H9 (cell line): ENCODE data around the gene MROH7. TPM values are rescaled to one million over a fixed set of nuclear protein-coding genes. Genes with fewer than 3 reads are reported as not detected.

ENCODE experiments used
- DNase-seq: peaks from one replicate; pipeline ENCODE4 v3.0.0-alpha.2; 2017
- H2AFZ ChIP-seq: one replicate; pipeline ENCODE4 v1.6.1; 2013; ENCODE audit warnings: mild to moderate bottlenecking, low read length, control low read depth, moderate library complexity
- H2AK5ac ChIP-seq: 2 replicates; pipeline ENCODE4 v1.6.1; 2013; ENCODE audit warnings: low read length, control low read depth, mixed read lengths; ENCODE audit not compliant: insufficient read length
- H2BK120ac ChIP-seq: one replicate; pipeline ENCODE4 v1.6.1; 2013; ENCODE audit warnings: low read depth, mild to moderate bottlenecking, low read length, control low read depth, inconsistent platforms; ENCODE audit not compliant: poor library complexity, severe bottlenecking
- H2BK12ac ChIP-seq: 2 replicates; pipeline ENCODE4 v1.6.1; 2013; ENCODE audit warnings: low read length, control low read depth, mixed read lengths, low read depth; ENCODE audit not compliant: insufficient read length
- H2BK15ac ChIP-seq: 2 replicates; pipeline ENCODE4 v1.6.1; 2013; ENCODE audit warnings: low read depth, low read length, control low read depth
- H2BK20ac ChIP-seq: one replicate; pipeline ENCODE4 v1.6.1; 2013; ENCODE audit warnings: low read depth, mild to moderate bottlenecking, low read length, control low read depth, inconsistent platforms; ENCODE audit not compliant: poor library complexity, severe bottlenecking
- H2BK5ac ChIP-seq: 2 replicates; pipeline ENCODE4 v1.6.1; 2013; ENCODE audit warnings: low read length, control low read depth, mixed read lengths; ENCODE audit not compliant: insufficient read length
- H3K14ac ChIP-seq: 2 replicates; pipeline ENCODE4 v1.6.1; 2013; ENCODE audit warnings: low read length, control low read depth; ENCODE audit not compliant: insufficient read depth
- H3K18ac ChIP-seq: 2 replicates; pipeline ENCODE4 v1.6.1; 2013; ENCODE audit warnings: low read depth, mild to moderate bottlenecking, mixed read lengths, low read length, control low read depth; ENCODE audit not compliant: insufficient read length
- H3K23ac ChIP-seq: 2 replicates; pipeline ENCODE4 v1.6.1; 2013; ENCODE audit warnings: low read length, control low read depth, mixed read lengths, low read depth; ENCODE audit not compliant: insufficient read length
- H3K23me2 ChIP-seq: 2 replicates; pipeline ENCODE4 v1.6.1; 2013; ENCODE audit warnings: low read depth, mild to moderate bottlenecking, mixed read lengths, low read length, control low read depth; ENCODE audit not compliant: insufficient read length, poor library complexity, severe bottlenecking
- H3K27ac ChIP-seq: 2 replicates; pipeline ENCODE4 v1.5.1; 2013; ENCODE audit warnings: low read length, control low read depth, mixed read lengths, low read depth; ENCODE audit not compliant: insufficient read length
- H3K27me3 ChIP-seq: 2 replicates; pipeline ENCODE4 v1.6.1; 2013; ENCODE audit warnings: low read length, control low read depth, inconsistent platforms; ENCODE audit not compliant: insufficient read depth
- H3K4ac ChIP-seq: 2 replicates; pipeline ENCODE4 v1.6.1; 2013; ENCODE audit warnings: low read depth, mild to moderate bottlenecking, control low read depth, inconsistent platforms, low read length, moderate library complexity
- H3K4me1 ChIP-seq: 2 replicates; pipeline ENCODE4 v1.6.1; 2013; ENCODE audit warnings: low read length, control low read depth, inconsistent platforms; ENCODE audit not compliant: insufficient read depth
- H3K4me2 ChIP-seq: 2 replicates; pipeline ENCODE4 v1.6.1; 2013; ENCODE audit warnings: low read length, control low read depth, mixed read lengths; ENCODE audit not compliant: insufficient read length, insufficient read depth
- H3K56ac ChIP-seq: 2 replicates; pipeline ENCODE4 v1.6.1; 2013; ENCODE audit warnings: low read depth, mild to moderate bottlenecking, mixed read lengths, low read length, control low read depth; ENCODE audit not compliant: insufficient read length
- H3K79me1 ChIP-seq: 2 replicates; pipeline ENCODE4 v1.6.1; 2013; ENCODE audit warnings: low read depth, mild to moderate bottlenecking, moderate library complexity, low read length, control low read depth, inconsistent platforms; ENCODE audit not compliant: insufficient read depth, poor library complexity, severe bottlenecking
- H3K79me2 ChIP-seq: 2 replicates; pipeline ENCODE4 v1.6.1; 2013; ENCODE audit warnings: low read length, control low read depth, inconsistent platforms; ENCODE audit not compliant: insufficient read depth
- H3K9ac ChIP-seq: 2 replicates; pipeline ENCODE4 v1.6.1; 2013; ENCODE audit warnings: low read length, control low read depth, mixed read lengths; ENCODE audit not compliant: insufficient read length; ENCODE audit errors: extremely low read depth
- H3K9me3 ChIP-seq: one replicate; pipeline ENCODE4 v1.6.1; 2013; ENCODE audit warnings: low read depth, low read length, inconsistent platforms; ENCODE audit not compliant: control insufficient read depth
- H3T11ph ChIP-seq: one replicate; pipeline ENCODE4 v1.6.1; 2013; ENCODE audit warnings: mild to moderate bottlenecking, low read length, control low read depth, inconsistent platforms
- H4K20me1 ChIP-seq: one replicate; pipeline ENCODE4 v1.6.1; 2013; ENCODE audit not compliant: control insufficient read depth, insufficient read length, insufficient read depth
- H4K5ac ChIP-seq: 2 replicates; pipeline ENCODE4 v1.6.1; 2013; ENCODE audit warnings: low read depth, mild to moderate bottlenecking, mixed read lengths, low read length, control low read depth; ENCODE audit not compliant: insufficient read length
- H4K8ac ChIP-seq: replicated peaks from 2 replicates; pipeline ENCODE4 v1.6.1; 2013; ENCODE audit warnings: low read length, control low read depth, mixed read lengths, low read depth; ENCODE audit not compliant: insufficient read length
- H4K91ac ChIP-seq: 2 replicates; pipeline ENCODE4 v1.6.1; 2013; ENCODE audit warnings: low read depth, mild to moderate bottlenecking, moderate library complexity, mixed read lengths, low read length, control low read depth; ENCODE audit not compliant: insufficient read length
- H3K27ac Mint-ChIP-seq, 3 experiments: 2 replicates in 2 of 3; 3 replicates in 1 of 3; pipeline ENCODE4 v1.8.0; 2020 to 2021; ENCODE audit warnings: mixed read lengths in 3 of 3, mild to moderate bottlenecking in 1 of 3, moderate library complexity in 1 of 3
- H3K27me3 Mint-ChIP-seq: 2 replicates; pipeline ENCODE4 v1.8.0; 2021; ENCODE audit warnings: low read depth, mild to moderate bottlenecking, moderate library complexity, mixed read lengths
- H3K36me3 Mint-ChIP-seq, 3 experiments: 2 replicates in 2 of 3; 3 replicates in 1 of 3; pipeline ENCODE4 v1.8.0; 2020 to 2021; ENCODE audit warnings: low read depth in 3 of 3, mixed read lengths in 3 of 3; ENCODE audit not compliant: insufficient read depth in 1 of 3
- H3K4me1 Mint-ChIP-seq, 2 experiments: 2 replicates each; pipeline ENCODE4 v1.8.0; 2020; ENCODE audit warnings: mixed read lengths in 2 of 2
- H3K4me3 Mint-ChIP-seq, 2 experiments: 2 replicates in 1 of 2; 3 replicates in 1 of 2; pipeline ENCODE4 v1.8.0; 2020 to 2021; ENCODE audit warnings: mild to moderate bottlenecking in 2 of 2, mixed read lengths in 2 of 2, moderate library complexity in 1 of 2
- H3K9me3 Mint-ChIP-seq, 2 experiments: 2 replicates in 1 of 2; 3 replicates in 1 of 2; pipeline ENCODE4 v1.8.0; 2020; ENCODE audit warnings: mild to moderate bottlenecking in 2 of 2, mixed read lengths in 2 of 2, moderate library complexity in 1 of 2
- WGBS: extraction: QIAGEN DNeasy Blood & Tissue Kit; methylation state at CpG from one replicate; pipeline ENCODE4 v1.1.7; 2013; ENCODE audit warnings: missing lambda C conversion rate, low lambda C conversion rate, mixed read lengths; ENCODE audit not compliant: insufficient read length; ENCODE audit errors: extremely low coverage; 5-methylcytosine and 5-hydroxymethylcytosine counted together
- total RNA-seq: library from RNA; stranded (reverse); gene quantifications from 2 replicates; pipeline ENCODE4 v1.2.1, GENCODE V29; 2021
- TF ChIP-seq, protein P1 (sequence below): fragments of 200-600 bp; sonication (generic); conservative IDR thresholded peaks from 3 replicates; pipeline ENCODE4 v1.8.0; 2021; ENCODE audit warnings: antibody characterized with exemption, mild to moderate bottlenecking

MROH7 gene
- total RNA-seq, 1 experiment from 2014 or later, result 0.09 TPM

DNA sequence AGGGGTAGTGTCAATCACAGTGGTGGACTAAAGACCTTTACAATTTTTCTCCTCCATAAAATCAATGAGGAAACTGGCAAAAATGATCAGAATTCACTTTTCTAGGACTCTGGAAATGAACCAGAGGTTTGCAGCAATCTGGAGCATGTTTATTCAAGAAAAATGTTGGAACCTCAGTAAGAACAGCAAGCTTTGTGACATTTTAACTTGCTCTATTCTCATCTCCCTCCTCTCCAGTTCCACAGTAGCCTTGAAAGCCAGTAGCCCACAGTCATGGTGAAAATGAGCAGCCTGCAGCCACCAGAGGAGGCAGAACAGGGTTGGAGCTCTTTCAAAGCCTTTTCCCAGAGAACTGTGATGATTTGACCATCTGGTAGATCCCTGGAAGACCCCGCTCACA, 83.2 kb downstream of the MROH7 start:
- no peak overlapping the region for H3K27ac Mint-ChIP-seq
- Histone ChIP-seq H2BK5ac (no peak overlapping the region), H3K4me2 (no peak overlapping the region), H4K8ac (no peak overlapping the region), H2AFZ (no peak overlapping the region), H4K91ac (no peak overlapping the region), H3K27ac (no peak overlapping the region), H4K20me1 (no peaks in the 10 kb centered on the region), H2BK15ac (no peak overlapping the region), H3K4ac (no peak overlapping the region), H3K79me2 (no peaks in the 10 kb centered on the region), H2BK12ac (no peak overlapping the region), H3K23me2 (no peaks in the 10 kb centered on the region), H3K9ac (no peak overlapping the region), H3T11ph (no peak overlapping the region), H3K23ac (no peak overlapping the region), H3K56ac (no peak overlapping the region), H2BK120ac (no peak overlapping the region), H3K79me1 (no peaks in the 10 kb centered on the region), H3K4me1 (no peaks in the 10 kb centered on the region), H3K14ac (no peak overlapping the region), H4K5ac (no peak overlapping the region), H3K27me3 (no peaks in the 10 kb centered on the region), H2AK5ac (no peak overlapping the region), H3K18ac (no peak overlapping the region), H2BK20ac (no peak overlapping the region), H3K9me3 (no peaks in the 10 kb centered on the region)
- no peak overlapping the region for H3K4me3 Mint-ChIP-seq
- TF ChIP-seq, protein P1, sequence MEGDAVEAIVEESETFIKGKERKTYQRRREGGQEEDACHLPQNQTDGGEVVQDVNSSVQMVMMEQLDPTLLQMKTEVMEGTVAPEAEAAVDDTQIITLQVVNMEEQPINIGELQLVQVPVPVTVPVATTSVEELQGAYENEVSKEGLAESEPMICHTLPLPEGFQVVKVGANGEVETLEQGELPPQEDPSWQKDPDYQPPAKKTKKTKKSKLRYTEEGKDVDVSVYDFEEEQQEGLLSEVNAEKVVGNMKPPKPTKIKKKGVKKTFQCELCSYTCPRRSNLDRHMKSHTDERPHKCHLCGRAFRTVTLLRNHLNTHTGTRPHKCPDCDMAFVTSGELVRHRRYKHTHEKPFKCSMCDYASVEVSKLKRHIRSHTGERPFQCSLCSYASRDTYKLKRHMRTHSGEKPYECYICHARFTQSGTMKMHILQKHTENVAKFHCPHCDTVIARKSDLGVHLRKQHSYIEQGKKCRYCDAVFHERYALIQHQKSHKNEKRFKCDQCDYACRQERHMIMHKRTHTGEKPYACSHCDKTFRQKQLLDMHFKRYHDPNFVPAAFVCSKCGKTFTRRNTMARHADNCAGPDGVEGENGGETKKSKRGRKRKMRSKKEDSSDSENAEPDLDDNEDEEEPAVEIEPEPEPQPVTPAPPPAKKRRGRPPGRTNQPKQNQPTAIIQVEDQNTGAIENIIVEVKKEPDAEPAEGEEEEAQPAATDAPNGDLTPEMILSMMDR, result no peak
- no CpG with 5 or more reads among the region's 1 CpG for WGBS
- H3K9me3 Mint-ChIP-seq, result peaks cover 0 to 4% of the 10 kb centered on the region in 2 experiments; a peak in 1 of 5 replicates
- peaks cover 0 to 3% of the 10 kb centered on the region in 2 experiments; a peak in 1 of 4 replicates for H3K4me1 Mint-ChIP-seq
- H3K27me3 Mint-ChIP-seq, result no peaks in the 10 kb centered on the region
- DNase-seq, result no peak
- peaks cover 49 to 88% (median 80%) of the 10 kb centered on the region in 3 experiments for H3K36me3 Mint-ChIP-seq
